ENCODE results near the gene SCUBE1. TPM values are rescaled to one million over a fixed set of nuclear protein-coding genes. Genes with fewer than 3 reads are reported as not detected.

Gene SCUBE1
- total RNA-seq, 1 experiment from 2014 or later: not detected

GRCh38 chr22:43231724-43232034, 111.5 kb downstream of the SCUBE1 start:
- Histone ChIP-seq H3K9me3 (ENCODE audit: control insufficient read depth, insufficient read depth, low read depth, low read length) (no peaks in the 10 kb centered on the region), H3K4me3 (ENCODE audit: low read depth in 2 of 2, low read length in 2 of 2) (no peak overlapping the region), H3K27me3 (ENCODE audit: control insufficient read depth, insufficient read depth, low read length) (no peaks in the 10 kb centered on the region), H3K4me1 (ENCODE audit: control insufficient read depth, insufficient read depth, low read length) (no peaks in the 10 kb centered on the region), H3K27ac (ENCODE audit: low read length) (no peak overlapping the region), H3K36me3 (ENCODE audit: control insufficient read depth, insufficient read depth, low read length) (no peaks in the 10 kb centered on the region)
- no TSS peak for BruUV-seq (replicated peaks)
- in situ Hi-C loops (cut with HindIII; ENCODE audit: low pct_unique_long_range_greater_than_20kb, low sequenced_read_pairs) (no loop called here), intact Hi-C loops (cut with micrococcal nuclease; ENCODE audit: unreplicated experiment) (loop anchor here (1.0 kb wide), 1 partner anchor 154 kb away; no protein-coding TSS in a partner anchor)
- ChIA-PET POLR2A (no interaction called here), CTCF (interaction anchor here (0.5 to 1.2 kb wide), 4 partner anchors 39 to 727 kb away, joined by 4 to 6 read pairs (median 4); no protein-coding TSS in a partner anchor)
- TF ChIP-seq TCF7L2 (IDR thresholded peaks at IDR 0.05; ENCODE audit: low read depth, low read length): no peak
- TF ChIP-seq, protein P1, sequence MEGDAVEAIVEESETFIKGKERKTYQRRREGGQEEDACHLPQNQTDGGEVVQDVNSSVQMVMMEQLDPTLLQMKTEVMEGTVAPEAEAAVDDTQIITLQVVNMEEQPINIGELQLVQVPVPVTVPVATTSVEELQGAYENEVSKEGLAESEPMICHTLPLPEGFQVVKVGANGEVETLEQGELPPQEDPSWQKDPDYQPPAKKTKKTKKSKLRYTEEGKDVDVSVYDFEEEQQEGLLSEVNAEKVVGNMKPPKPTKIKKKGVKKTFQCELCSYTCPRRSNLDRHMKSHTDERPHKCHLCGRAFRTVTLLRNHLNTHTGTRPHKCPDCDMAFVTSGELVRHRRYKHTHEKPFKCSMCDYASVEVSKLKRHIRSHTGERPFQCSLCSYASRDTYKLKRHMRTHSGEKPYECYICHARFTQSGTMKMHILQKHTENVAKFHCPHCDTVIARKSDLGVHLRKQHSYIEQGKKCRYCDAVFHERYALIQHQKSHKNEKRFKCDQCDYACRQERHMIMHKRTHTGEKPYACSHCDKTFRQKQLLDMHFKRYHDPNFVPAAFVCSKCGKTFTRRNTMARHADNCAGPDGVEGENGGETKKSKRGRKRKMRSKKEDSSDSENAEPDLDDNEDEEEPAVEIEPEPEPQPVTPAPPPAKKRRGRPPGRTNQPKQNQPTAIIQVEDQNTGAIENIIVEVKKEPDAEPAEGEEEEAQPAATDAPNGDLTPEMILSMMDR (IDR thresholded peaks at IDR 0.05): no peak
- no peak for TF ChIP-seq POLR2AphosphoS5 (IDR thresholded peaks at IDR 0.05; ENCODE audit: low read depth, low read length)
- ATAC-seq (no peak), DNase-seq (ENCODE audit: low read depth, low spot score) (no peak)

- H3K27me3 ChIP-seq (ENCODE audit: control insufficient read depth, insufficient read depth, low read length): no peaks in the 10 kb centered on the region
- H3K4me1 ChIP-seq (ENCODE audit: control insufficient read depth, insufficient read depth, low read length): no peaks in the 10 kb centered on the region
- peak; percentile 73 for ATAC-seq
- CTCF ChIA-PET: interaction anchor here (0.5 to 1.2 kb wide), 5 partner anchors 19 to 728 kb away, joined by 4 to 6 read pairs (median 4); no protein-coding TSS in a partner anchor
- H3K27ac ChIP-seq (ENCODE audit: low read length): no peak overlapping the region
- H3K9me3 ChIP-seq (ENCODE audit: control insufficient read depth, insufficient read depth, low read depth, low read length): no peaks in the 10 kb centered on the region
- in situ Hi-C loops (cut with HindIII; ENCODE audit: low pct_unique_long_range_greater_than_20kb, low sequenced_read_pairs): no loop called here
- POLR2A ChIA-PET: no interaction called here
- H3K4me3 ChIP-seq (ENCODE audit: low read depth in 2 of 2, low read length in 2 of 2): no peak overlapping the region
- no TSS peak for BruUV-seq (replicated peaks)
- DNase-seq (ENCODE audit: low read depth, low spot score): peak; percentile 47
- intact Hi-C loops (cut with micrococcal nuclease; ENCODE audit: unreplicated experiment): loop anchor here (1.0 kb wide), 1 partner anchor 154 kb away; no protein-coding TSS in a partner anchor
- no peak for TF ChIP-seq TCF7L2 (IDR thresholded peaks at IDR 0.05; ENCODE audit: low read depth, low read length)
- TF ChIP-seq POLR2AphosphoS5 (IDR thresholded peaks at IDR 0.05; ENCODE audit: low read depth, low read length): no peak
- TF ChIP-seq, protein P1 (IDR thresholded peaks at IDR 0.05): peak; percentile 90
- TF ChIP-seq, protein P2, sequence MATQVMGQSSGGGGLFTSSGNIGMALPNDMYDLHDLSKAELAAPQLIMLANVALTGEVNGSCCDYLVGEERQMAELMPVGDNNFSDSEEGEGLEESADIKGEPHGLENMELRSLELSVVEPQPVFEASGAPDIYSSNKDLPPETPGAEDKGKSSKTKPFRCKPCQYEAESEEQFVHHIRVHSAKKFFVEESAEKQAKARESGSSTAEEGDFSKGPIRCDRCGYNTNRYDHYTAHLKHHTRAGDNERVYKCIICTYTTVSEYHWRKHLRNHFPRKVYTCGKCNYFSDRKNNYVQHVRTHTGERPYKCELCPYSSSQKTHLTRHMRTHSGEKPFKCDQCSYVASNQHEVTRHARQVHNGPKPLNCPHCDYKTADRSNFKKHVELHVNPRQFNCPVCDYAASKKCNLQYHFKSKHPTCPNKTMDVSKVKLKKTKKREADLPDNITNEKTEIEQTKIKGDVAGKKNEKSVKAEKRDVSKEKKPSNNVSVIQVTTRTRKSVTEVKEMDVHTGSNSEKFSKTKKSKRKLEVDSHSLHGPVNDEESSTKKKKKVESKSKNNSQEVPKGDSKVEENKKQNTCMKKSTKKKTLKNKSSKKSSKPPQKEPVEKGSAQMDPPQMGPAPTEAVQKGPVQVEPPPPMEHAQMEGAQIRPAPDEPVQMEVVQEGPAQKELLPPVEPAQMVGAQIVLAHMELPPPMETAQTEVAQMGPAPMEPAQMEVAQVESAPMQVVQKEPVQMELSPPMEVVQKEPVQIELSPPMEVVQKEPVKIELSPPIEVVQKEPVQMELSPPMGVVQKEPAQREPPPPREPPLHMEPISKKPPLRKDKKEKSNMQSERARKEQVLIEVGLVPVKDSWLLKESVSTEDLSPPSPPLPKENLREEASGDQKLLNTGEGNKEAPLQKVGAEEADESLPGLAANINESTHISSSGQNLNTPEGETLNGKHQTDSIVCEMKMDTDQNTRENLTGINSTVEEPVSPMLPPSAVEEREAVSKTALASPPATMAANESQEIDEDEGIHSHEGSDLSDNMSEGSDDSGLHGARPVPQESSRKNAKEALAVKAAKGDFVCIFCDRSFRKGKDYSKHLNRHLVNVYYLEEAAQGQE (IDR thresholded peaks at IDR 0.05; ENCODE audit: insufficient read depth in 1 of 2, low read depth in 2 of 2, low read length in 1 of 2): no peak
- TF ChIP-seq SIN3A (IDR thresholded peaks at IDR 0.05; ENCODE audit: borderline replicate concordance, insufficient read depth, low read depth, low read length): no peak
- no peaks in the 10 kb centered on the region for H3K36me3 ChIP-seq (ENCODE audit: control insufficient read depth, insufficient read depth, low read length)
These were observed 112.0 kb downstream of the SCUBE1 start for GRCh38 chr22:43230971-43231723.
